Endothelial cell of umbilical vein (primary cell): Measurements from ENCODE around the gene PRR36. TPM values are rescaled to one million over a fixed set of nuclear protein-coding genes. Genes with fewer than 3 reads are reported as not detected.
"Not testable (repeated sequence)": the region's sequence is repeated elsewhere in the genome, so short reads cannot be mapped to it uniquely, and the experiment has no call there.

Experiments
- BruUV-seq: library from RNA; stranded (reverse); fragments of 400-500 nt; replicated peaks from 2 replicates; lab custom pipeline; 2021; lab: Mats Ljungman, UMichigan
- CTCF ChIA-PET: fragments of 300-600, 350-600 bp; sonication (Branson Sonifier 250); formaldehyde crosslinking; loops from one replicate; lab custom pipeline; 2021; ENCODE audit warnings: antibody characterized with exemption, inconsistent platforms; lab: Charles Lee
- POLR2A ChIA-PET: fragments of 300-600, 350-600 bp; sonication (Branson Sonifier 250); formaldehyde crosslinking; loops from one replicate; lab custom pipeline; 2021; ENCODE audit warnings: antibody characterized with exemption, inconsistent platforms; lab: Charles Lee
- DNase-seq: peaks from one replicate; pipeline ENCODE4 v3.0.0-alpha.2; 2011; ENCODE audit warnings: low read depth, low spot score
- FAIRE-seq: peaks from 2 replicates; lab custom pipeline; 2011; peaks lifted over from hg19 to GRCh38; lab: Jason Lieb, UNC
- H2AFZ ChIP-seq: 2 replicates; pipeline ENCODE4 v1.6.0; 2012; ENCODE audit warnings: low read depth, low read length, control low read depth, inconsistent platforms
- H3K27ac ChIP-seq: 2 replicates; pipeline ENCODE4 v1.5.1; 2011; ENCODE audit warnings: low read depth, mild to moderate bottlenecking, control low read depth, low read length, moderate library complexity; ENCODE audit not compliant: insufficient read depth
- H3K27me3 ChIP-seq, 2 experiments: 2 replicates each; pipeline versions ENCODE4 v1.6.0 to v1.6.1; 2011; ENCODE audit warnings: low read length in 2 of 2, mixed read lengths in 1 of 2; ENCODE audit not compliant: control insufficient read depth in 2 of 2, insufficient read depth in 2 of 2
- H3K36me3 ChIP-seq, 2 experiments: 2 replicates in 1 of 2; 3 replicates in 1 of 2; pipeline ENCODE4 v1.5.1; 2011; ENCODE audit warnings: low read length in 2 of 2, mild to moderate bottlenecking in 1 of 2, moderate library complexity in 1 of 2; ENCODE audit not compliant: control insufficient read depth in 2 of 2, insufficient read depth in 2 of 2; ENCODE audit errors: extremely low read depth in 1 of 2
- H3K4me1 ChIP-seq: 3 replicates; pipeline ENCODE4 v1.5.1; 2011; ENCODE audit warnings: mild to moderate bottlenecking, low read length; ENCODE audit not compliant: control insufficient read depth, insufficient read depth; ENCODE audit errors: extremely low read depth
- H3K4me2 ChIP-seq: 2 replicates; pipeline ENCODE4 v1.6.1; 2011; ENCODE audit warnings: low read length, control low read depth, mixed read lengths; ENCODE audit not compliant: insufficient read depth
- H3K4me3 ChIP-seq, 3 experiments: fragments of 200-600 bp in 1 of 3; sonication (generic), shearing (Covaris generic) in 1 of 3; replicated peaks in 1 of 3; 2 replicates each; pipeline ENCODE4 v1.5.1; 2011 to 2016; ENCODE audit warnings: control low read depth in 3 of 3, low read length in 3 of 3, mild to moderate bottlenecking in 2 of 3, inconsistent platforms in 1 of 3, low read depth in 1 of 3, moderate library complexity in 1 of 3; ENCODE audit not compliant: insufficient read depth in 1 of 3
- H3K79me2 ChIP-seq: 2 replicates; pipeline ENCODE4 v1.6.0; 2012; ENCODE audit warnings: low read length, inconsistent platforms; ENCODE audit not compliant: control insufficient read depth, insufficient read depth
- H3K9ac ChIP-seq: replicated peaks from 2 replicates; pipeline ENCODE3; 2011; ENCODE audit warnings: low read length, control low read depth; ENCODE audit not compliant: insufficient read depth; ENCODE audit errors: extremely low read depth
- H3K9me1 ChIP-seq: replicated peaks from 3 replicates; pipeline ENCODE4 v1.6.0; 2011; ENCODE audit warnings: mild to moderate bottlenecking, low read length; ENCODE audit not compliant: control insufficient read depth, insufficient read depth; ENCODE audit errors: extremely low read depth
- H3K9me3 ChIP-seq: replicated peaks from 2 replicates; pipeline ENCODE4 v1.5.1; 2012; ENCODE audit warnings: low read length, inconsistent platforms; ENCODE audit not compliant: control insufficient read depth, insufficient read depth
- H4K20me1 ChIP-seq: replicated peaks from 2 replicates; pipeline ENCODE3; 2011; ENCODE audit warnings: mild to moderate bottlenecking, low read length; ENCODE audit not compliant: control insufficient read depth, insufficient read depth; ENCODE audit errors: extremely low read depth
- GATA2 ChIP-seq: IDR thresholded peaks from 2 replicates; pipeline ENCODE4 v1.7.0; 2011; ENCODE audit warnings: low read depth, mild to moderate bottlenecking, moderate library complexity, mixed read lengths, low read length; ENCODE audit not compliant: insufficient read length, insufficient read depth
- JUN ChIP-seq: IDR thresholded peaks from 2 replicates; pipeline ENCODE4 v1.6.1; 2011; ENCODE audit warnings: borderline replicate concordance, low read depth; ENCODE audit not compliant: insufficient read length, insufficient read depth
- dilution Hi-C: fragments of 300-500 bp; cut with MboI; formaldehyde crosslinking; loops from one replicate; pipeline ENCODE4 v1.15.0; 2019; ENCODE audit warnings: low sequenced_read_pairs; ENCODE audit not compliant: extremely low pct_ligation_motif_present
- intact Hi-C: fragments of 100-400 bp; cut with micrococcal nuclease; formaldehyde crosslinking; loops from one replicate; pipeline ENCODE4 v1.10.0; 2022
- polyA plus RNA-seq, 4 experiments: library from polyadenylated mRNA; depleted of rRNA in 3 of 4; stranded (reverse) in 3 of 4; unstranded in 1 of 4; fragments of >200 nt; gene quantifications; 2 replicates each; pipeline versions ENCODE4 v1.2.1 to v1.2.3, GENCODE V29; 2011 to 2012; ENCODE audit warnings: missing spikeins in 1 of 4
- total RNA-seq: library from RNA; stranded (reverse); gene quantifications from 2 replicates; pipeline ENCODE4 v1.2.3, GENCODE V29; 2021
- TF ChIP-seq, protein P1 (sequence below): IDR thresholded peaks from 2 replicates; pipeline ENCODE4 v1.6.1; 2011; ENCODE audit not compliant: insufficient read depth, insufficient read length
- TF ChIP-seq, protein P2 (sequence below), 2 donors: IDR thresholded peaks; 1 replicate in 1 of 2; 2 replicates in 1 of 2; pipeline ENCODE4 v1.5.1; 2011; ENCODE audit warnings: low read length in 2 of 2, mild to moderate bottlenecking in 2 of 2, moderate library complexity in 2 of 2, control low read depth in 1 of 2, inconsistent platforms in 1 of 2, low read depth in 1 of 2; ENCODE audit not compliant: insufficient read depth in 1 of 2; ENCODE audit errors: extremely low read depth in 1 of 2

Gene PRR36
- total and polyA plus RNA-seq, 2 donors (not counting 3 experiments of a cell fraction or from before 2014, with no cell fraction given), result not detected

DNA sequence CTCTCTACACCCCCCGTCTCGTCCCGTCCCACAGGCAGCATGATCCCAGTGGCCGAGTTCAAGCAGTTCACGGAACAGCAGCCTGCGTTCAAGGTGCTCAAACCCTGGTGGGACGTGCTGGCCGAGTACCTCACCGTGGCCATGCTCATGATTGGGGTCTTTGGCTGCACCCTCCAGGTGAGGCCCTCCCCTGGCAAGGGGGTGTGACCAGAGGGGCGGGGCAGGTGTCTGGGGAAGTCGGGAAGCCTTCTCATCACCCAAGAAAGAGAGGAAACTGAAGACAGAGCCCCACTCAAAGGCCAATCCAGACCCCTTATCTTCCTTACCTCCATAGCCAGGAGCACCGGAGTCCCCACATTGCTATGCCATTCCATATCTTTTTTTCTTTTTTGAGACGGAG lies 21.4 kb upstream of the PRR36 start:
- Histone ChIP-seq H4K20me1 (no peaks in the 10 kb centered on the region), H3K4me2 (no peak overlapping the region), H3K9ac (no peak overlapping the region), H3K36me3 (no peaks in the 10 kb centered on the region), H3K9me3 (no peaks in the 10 kb centered on the region), H3K79me2 (no peaks in the 10 kb centered on the region), H3K27ac (no peak overlapping the region), H3K4me3 (no peak overlapping the region), H3K4me1 (no peaks in the 10 kb centered on the region), H2AFZ (no peak overlapping the region), H3K9me1 (no peaks in the 10 kb centered on the region), H3K27me3 (no peaks in the 10 kb centered on the region)
- DNase-seq, result no peak
- intact Hi-C loops, result no loop called here
- no TSS peak for BruUV-seq
- dilution Hi-C loops, result no loop called here
- ChIA-PET POLR2A (no interaction called here), CTCF (no interaction called here)
- no peak for TF ChIP-seq JUN
- TF ChIP-seq, protein P1, sequence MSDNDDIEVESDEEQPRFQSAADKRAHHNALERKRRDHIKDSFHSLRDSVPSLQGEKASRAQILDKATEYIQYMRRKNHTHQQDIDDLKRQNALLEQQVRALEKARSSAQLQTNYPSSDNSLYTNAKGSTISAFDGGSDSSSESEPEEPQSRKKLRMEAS, result no peak
- FAIRE-seq, result no peak

DNA sequence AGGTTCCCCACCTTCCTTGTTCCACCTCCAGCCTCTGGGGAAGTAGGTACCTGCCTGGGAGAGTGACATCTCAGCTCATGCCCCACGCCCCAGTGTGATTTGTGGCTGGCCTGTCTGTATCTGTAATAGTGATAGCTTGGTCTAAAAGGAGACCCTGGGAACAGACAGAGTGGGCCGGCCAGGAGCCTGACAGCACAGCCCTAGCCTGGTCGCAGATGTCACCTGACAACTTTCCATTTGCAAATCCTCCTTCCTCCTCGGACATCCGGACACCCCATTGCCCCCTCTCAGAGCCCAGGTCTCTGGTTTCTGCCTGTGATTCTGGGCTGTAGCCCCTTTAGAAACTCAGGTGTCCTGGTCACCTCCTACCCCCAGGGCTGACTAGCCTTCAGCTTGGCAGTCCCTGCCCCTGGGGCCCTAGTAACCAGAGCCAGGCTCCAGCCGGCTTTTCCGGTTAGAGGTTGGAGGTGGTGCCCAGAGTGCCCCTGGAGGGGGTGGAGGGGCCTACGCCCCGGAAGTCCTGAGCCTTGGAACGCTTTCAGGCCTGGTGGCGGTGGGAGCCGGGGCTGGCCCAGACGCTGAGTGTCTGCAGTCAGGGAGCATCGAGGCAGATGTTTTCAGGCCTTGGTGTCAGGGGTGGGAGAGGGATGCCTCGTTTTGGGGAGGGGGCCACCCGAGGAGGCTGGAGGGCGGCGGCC lies 20.6 kb upstream of the PRR36 start:
- Histone ChIP-seq H3K27me3 (no peaks in the 10 kb centered on the region), H2AFZ (no peak overlapping the region), H3K9me3 (no peaks in the 10 kb centered on the region), H3K4me1 (no peaks in the 10 kb centered on the region), H4K20me1 (no peaks in the 10 kb centered on the region), H3K9me1 (no peaks in the 10 kb centered on the region), H3K4me3 (no peak overlapping the region), H3K4me2 (no peak overlapping the region), H3K36me3 (no peaks in the 10 kb centered on the region), H3K9ac (no peak overlapping the region), H3K79me2 (no peaks in the 10 kb centered on the region), H3K27ac (no peak overlapping the region)
- no TSS peak for BruUV-seq
- ChIA-PET POLR2A (interaction anchor here (0.6 kb wide), 1 partner anchor 307 kb away, joined by 6 read pairs; no protein-coding TSS in a partner anchor), CTCF (no interaction called here)
- dilution Hi-C loops, result no loop called here
- FAIRE-seq (no peak), DNase-seq (no peak)
- TF ChIP-seq, protein P2, sequence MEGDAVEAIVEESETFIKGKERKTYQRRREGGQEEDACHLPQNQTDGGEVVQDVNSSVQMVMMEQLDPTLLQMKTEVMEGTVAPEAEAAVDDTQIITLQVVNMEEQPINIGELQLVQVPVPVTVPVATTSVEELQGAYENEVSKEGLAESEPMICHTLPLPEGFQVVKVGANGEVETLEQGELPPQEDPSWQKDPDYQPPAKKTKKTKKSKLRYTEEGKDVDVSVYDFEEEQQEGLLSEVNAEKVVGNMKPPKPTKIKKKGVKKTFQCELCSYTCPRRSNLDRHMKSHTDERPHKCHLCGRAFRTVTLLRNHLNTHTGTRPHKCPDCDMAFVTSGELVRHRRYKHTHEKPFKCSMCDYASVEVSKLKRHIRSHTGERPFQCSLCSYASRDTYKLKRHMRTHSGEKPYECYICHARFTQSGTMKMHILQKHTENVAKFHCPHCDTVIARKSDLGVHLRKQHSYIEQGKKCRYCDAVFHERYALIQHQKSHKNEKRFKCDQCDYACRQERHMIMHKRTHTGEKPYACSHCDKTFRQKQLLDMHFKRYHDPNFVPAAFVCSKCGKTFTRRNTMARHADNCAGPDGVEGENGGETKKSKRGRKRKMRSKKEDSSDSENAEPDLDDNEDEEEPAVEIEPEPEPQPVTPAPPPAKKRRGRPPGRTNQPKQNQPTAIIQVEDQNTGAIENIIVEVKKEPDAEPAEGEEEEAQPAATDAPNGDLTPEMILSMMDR (IDR thresholded peaks at IDR 0.05; ENCODE audit: extremely low read depth in 1 of 2, insufficient read depth in 1 of 2, low read depth in 1 of 2, low read length in 2 of 2), result no peak
- no peak for TF ChIP-seq GATA2
- intact Hi-C loops, result no loop called here

GRCh38 chr19:7893362-7894101 lies 19.3 kb upstream of the PRR36 start:
- dilution Hi-C loops, H3K27ac ChIP-seq, H3K4me3 ChIP-seq, H2AFZ ChIP-seq, H3K9me3 ChIP-seq, H3K27me3 ChIP-seq, FAIRE-seq, H3K9ac ChIP-seq, H3K9me1 ChIP-seq, POLR2A ChIA-PET, H3K4me1 ChIP-seq, H3K4me2 ChIP-seq, DNase-seq, H3K36me3 ChIP-seq, CTCF ChIA-PET, intact Hi-C loops, H4K20me1 ChIP-seq, BruUV-seq, H3K79me2 ChIP-seq: not testable (repeated sequence)
